NOMO-1 (cell line): ENCODE results near the gene ABHD17A.
A peak's percentile ranks its signal among the peaks of the same experiment; 100 is the strongest.
"Not testable (repeated sequence)": the region's sequence is repeated elsewhere in the genome, so short reads cannot be mapped to it uniquely, and the experiment has no call there.

Experiments used
- DNase-seq, 2 experiments: peaks; one replicate each; lab custom pipeline; 2025; ENCODE audit not compliant: unreplicated experiment in 2 of 2; lab: John Stamatoyannopoulos, UW

The ABHD17A gene

GRCh38 chr19:1911098-1911497 is 25.8 kb upstream of the ABHD17A start:
- no peak for DNase-seq

GRCh38 chr19:1910177-1910576 is 24.9 kb upstream of the ABHD17A start:
- DNase-seq, result no peak

GRCh38 chr19:1909761-1910080 is 24.4 kb upstream of the ABHD17A start:
- no peak for DNase-seq

- DNase-seq, result no peak
Measured at GRCh38 chr19:1908364-1908678, 23.0 kb upstream of the ABHD17A start.

GRCh38 chr19:1907563-1908363 is 22.5 kb upstream of the ABHD17A start:
- DNase-seq, result no peak

- DNase-seq, result no peak
Measured at GRCh38 chr19:1906985-1907562, 21.8 kb upstream of the ABHD17A start.

- DNase-seq, result no peak
Measured at GRCh38 chr19:1905863-1906375, 20.6 kb upstream of the ABHD17A start.

- peak; percentile 99 for DNase-seq
Measured at GRCh38 chr19:1905110-1905862, 20.0 kb upstream of the ABHD17A start, which contains the start of the genes ADAT3 and SCAMP4. Gene ADAT3, plus strand, starts transcription at chr19:1905399. Its CDS starts 6,649 bp downstream, at chr19:1912048. Gene SCAMP4, plus strand, starts transcription at chr19:1905399. Its CDS starts 9,621 bp downstream, at chr19:1915020.

- no peak for DNase-seq
Measured at GRCh38 chr19:1904860-1905109, 19.5 kb upstream of the ABHD17A start.

GRCh38 chr19:1902923-1903322 is 17.6 kb upstream of the ABHD17A start:
- no peak for DNase-seq

GRCh38 chr19:1901940-1902404 is 16.7 kb upstream of the ABHD17A start:
- peak; percentile 85 to 89 for DNase-seq

- DNase-seq, result no peak
Measured at GRCh38 chr19:1896508-1896907, 11.2 kb upstream of the ABHD17A start.

GRCh38 chr19:1893791-1894190 is 8.5 kb upstream of the ABHD17A start:
- no peak for DNase-seq

GRCh38 chr19:1889907-1890306 is 4.6 kb upstream of the ABHD17A start:
- no peak for DNase-seq

- no peak for DNase-seq
Measured at GRCh38 chr19:1888385-1888784, 3.1 kb upstream of the ABHD17A start.

GRCh38 chr19:1886360-1886759 is 1.1 kb upstream of the ABHD17A start:
- not testable (repeated sequence) for DNase-seq

- DNase-seq, result no peak
Measured at GRCh38 chr19:1884719-1885334, 469 bp downstream of the ABHD17A start.

GRCh38 chr19:1884291-1884718 is 991 bp downstream of the ABHD17A start:
- DNase-seq, result no peak

- no peak for DNase-seq
Measured at GRCh38 chr19:1883784-1884183, 1.5 kb downstream of the ABHD17A start.

- no peak for DNase-seq
Measured at GRCh38 chr19:1882786-1883692, 2.3 kb downstream of the ABHD17A start.
